Adrenal gland (tissue), 5 donors: ENCODE measurements around the gene CHIC2.

ENCODE experiments used
- CTCF ChIP-seq, 6 experiments: fragments of 450-650 bp in 4 of 6; fragments of 200-600 bp in 2 of 6; sonication (generic) in 1 of 6; IDR thresholded peaks; 1 replicate in 5 of 6; 2 replicates in 1 of 6; pipeline versions ENCODE4 v1.5.1 to v1.8.0; 2016 to 2021; ENCODE audit warnings: antibody characterized with exemption in 6 of 6, mild to moderate bottlenecking in 2 of 6, moderate library complexity in 1 of 6
- POLR2A ChIP-seq, 2 donors: fragments of 450-650 bp; IDR thresholded peaks; one replicate each; pipeline ENCODE4 v1.6.1; 2017; ENCODE audit warnings: antibody characterized with exemption in 2 of 2, mild to moderate bottlenecking in 2 of 2, moderate library complexity in 1 of 2
- donor health status: DM: no; HTN: no; CAD: no.

GRCh38 chr4:54098375-54098774 lies 34.0 kb upstream of the CHIC2 start:
- no peak for TF ChIP-seq CTCF (IDR thresholded peaks at IDR 0.05)
- no peak for TF ChIP-seq POLR2A (IDR thresholded peaks at IDR 0.05)
